Heart right ventricle (tissue), 16 donors: Measurements from ENCODE around the gene NSUN7. TPM values are rescaled to one million over a fixed set of nuclear protein-coding genes. Genes with fewer than 3 reads are reported as not detected.

ENCODE experiments used
- ATAC-seq, 8 donors: fragments of 200-7000 bp; cut with Tn5 transposase; one replicate each; pipeline ENCODE4 v1.9.1; 2020; ENCODE audit warnings: mild to moderate bottlenecking in 8 of 8, moderate library complexity in 8 of 8, moderate number of reproducible peaks in 1 of 8
- DNase-seq, 2 donors: peaks; one replicate each; pipeline ENCODE4 v3.0.0-alpha.2; 2020
- H3K27ac ChIP-seq, 10 donors: fragments of 200-600 bp; sonication (generic) in 2 of 10; one replicate each; pipeline versions ENCODE4 v1.5.0 to v1.8.0; 2020 to 2022; ENCODE audit warnings: mild to moderate bottlenecking in 3 of 10
- H3K27me3 ChIP-seq, 7 donors: fragments of 200-600 bp; one replicate each; pipeline ENCODE4 v1.8.0; 2021 to 2022; ENCODE audit warnings: mild to moderate bottlenecking in 2 of 7
- H3K36me3 ChIP-seq, 9 donors: fragments of 200-600 bp; sonication (generic) in 1 of 9; one replicate each; pipeline versions ENCODE4 v1.5.0 to v1.8.0; 2020 to 2022; ENCODE audit warnings: mild to moderate bottlenecking in 2 of 9
- H3K4me1 ChIP-seq, 9 donors: fragments of 200-600 bp; sonication (generic) in 1 of 9; one replicate each; pipeline versions ENCODE4 v1.5.0 to v1.8.0; 2020 to 2022; ENCODE audit warnings: mild to moderate bottlenecking in 4 of 9
- H3K4me3 ChIP-seq, 10 donors: fragments of 200-600 bp; sonication (generic) in 2 of 10; one replicate each; pipeline versions ENCODE4 v1.5.0 to v1.8.0; 2020 to 2022; ENCODE audit warnings: mild to moderate bottlenecking in 7 of 10, moderate library complexity in 2 of 10
- H3K9me3 ChIP-seq, 11 donors: fragments of 200-600 bp in 10 of 11; sonication (generic) in 2 of 11; one replicate each; pipeline versions ENCODE4 v1.5.0 to v1.8.0; 2013 to 2022; ENCODE audit warnings: mild to moderate bottlenecking in 2 of 11, control low read depth in 1 of 11, moderate library complexity in 1 of 11
- CTCF ChIP-seq, 9 donors: fragments of 200-600 bp; sonication (generic) in 2 of 9; IDR thresholded peaks; one replicate each; pipeline versions ENCODE4 v1.5.0 to v1.8.0; 2021 to 2022; ENCODE audit warnings: antibody characterized with exemption in 9 of 9, mild to moderate bottlenecking in 5 of 9, moderate library complexity in 1 of 9
- WGBS, 2 donors: extraction: QIAGEN DNeasy Blood & Tissue Kit; methylation state at CpG; one replicate each; pipeline ENCODE4 v1.1.7; 2013; ENCODE audit warnings: inconsistent platforms in 1 of 2; 5-methylcytosine and 5-hydroxymethylcytosine counted together
- intact Hi-C, 10 donors: fragments of 100-400 bp; cut with DNase I; formaldehyde crosslinking; loops; one replicate each; pipeline versions ENCODE4 v1.11.1 to v1.14.2; 2022
- polyA plus RNA-seq, 2 donors: library from polyadenylated mRNA; stranded (reverse); fragments of 200-250 nt; gene quantifications; one replicate each; pipeline ENCODE4 v1.2.3, GENCODE V29; 2013
- total RNA-seq, 10 donors: library from RNA; stranded (reverse); fragmentation: NEBNext Ultra II Directional in 3 of 10; extraction: Animal tissue kit (Norgen Biotek cat#: 25700) in 3 of 10; gene quantifications; one replicate each; pipeline versions ENCODE4 v1.2.1 to v1.2.4, GENCODE V29; 2021 to 2023
- donor health status: Arrhythmogenic right ventricular cardiomyopathy.
- donor health status: ischemic (EF 13 %, LVEDD 7.1; RV severe dilation, severe dysfunction).
- donor health status: healthy with polysubstance abuse.
- donor health status: DM: no; HTN: yes; CAD: no.
- donor health status: DM: no; HTN: no; CAD: no.
- donor health status: ischemic (EF 25% LVEDD 6.9; RV normal size, moderate dysfunction).
- donor health status: ischemic (EF 25% LVEDD 5.7; RV mildly dilated, moderate dysfunction).
- donor health status: healthy.
- donor health status: DM: yes; HTN: yes; CAD: no.
- donor health status: Ischemic cardiomyopathy.
- donor health status: ischemic (EF 35%, LVEDD 5.7; RV mildly dilated, moderate dysfunction).
- donor health status: nonischemic (EF 11% LVEDD 7.7; RV severe dilation, severe dysfunction).
- donor health status: DM: yes; HTN: yes; CAD: no.
- donor health status: PGD.
- donor health status: ischemic (EF 29% LVEDD 5.4; RV normal size, mild dysfunction).
- donor health status: nonischemic (EF 23%, LVEDD 6.1; RV moderate dilation, normal function).

Gene NSUN7
- total and polyA plus RNA-seq, 12 donors: 0.03 to 1.3 (median 0.23) TPM; not detected in 3

DNA sequence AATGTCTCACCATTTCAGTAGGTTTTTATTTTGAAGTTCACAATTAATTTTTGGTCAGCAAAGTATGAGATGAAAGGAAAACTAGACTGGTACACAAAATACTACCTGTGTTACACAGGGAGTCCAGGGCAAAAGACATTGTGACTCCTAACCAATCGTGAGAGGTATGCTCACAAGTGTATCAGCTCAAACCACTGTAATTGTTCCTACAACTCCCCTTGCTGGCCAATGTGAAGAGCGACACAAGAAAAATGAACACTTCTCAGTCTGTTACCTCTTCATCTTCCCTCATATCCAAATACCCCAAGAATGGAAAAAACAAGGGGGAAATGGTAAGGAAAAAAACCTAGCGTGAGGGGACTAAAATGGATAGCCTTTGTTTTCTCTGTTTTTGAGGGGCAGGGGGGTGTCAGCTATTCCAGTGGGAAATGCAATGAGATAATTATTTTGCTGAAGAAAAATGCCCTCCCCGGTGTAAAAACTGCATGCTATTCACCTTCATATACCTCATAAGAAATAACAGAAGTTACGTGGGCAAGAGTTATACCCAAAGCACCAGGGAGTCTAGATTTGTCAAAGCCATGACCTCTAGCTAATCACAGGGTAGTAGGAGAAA lies 30.6 kb upstream of the NSUN7 start:
- no peak overlapping the region for H3K27ac ChIP-seq
- H3K4me1 ChIP-seq: peaks cover 0 to 40% (median 0%) of the 10 kb centered on the region in 9 donors
- DNase-seq (no peak), ATAC-seq (peak in 1 of 8 donors; percentile 49)
- H3K27me3 ChIP-seq: peaks cover 0 to 37% (median 2%) of the 10 kb centered on the region in 7 donors
- 44 to 48% methylated on average over 5 of the region's 5 CpGs for WGBS, 2 donors
- no peak overlapping the region for H3K4me3 ChIP-seq
- intact Hi-C loops: loop anchor here in 1 of 10 donors (5.0 kb wide), 1 partner anchor 1268 kb away; no protein-coding TSS in a partner anchor
- peak in 5 of 9 donors; percentile 26 to 49 (median 33) for TF ChIP-seq CTCF (IDR thresholded peaks at IDR 0.05)
- H3K36me3 ChIP-seq: no peaks in the 10 kb centered on the region
- no peaks in the 10 kb centered on the region for H3K9me3 ChIP-seq

- no peak for TF ChIP-seq CTCF (IDR thresholded peaks at IDR 0.05)
- DNase-seq (no peak), ATAC-seq (no peak)
- Histone ChIP-seq H3K4me1 (peaks cover 0 to 41% (median 0%) of the 10 kb centered on the region in 9 donors), H3K9me3 (no peaks in the 10 kb centered on the region), H3K27me3 (peaks cover 0 to 31% (median 2%) of the 10 kb centered on the region in 7 donors), H3K36me3 (no peaks in the 10 kb centered on the region), H3K27ac (no peak overlapping the region), H3K4me3 (no peak overlapping the region)
- WGBS, 2 donors: 66 to 69% methylated on average over 4 of the region's 4 CpGs
- intact Hi-C loops: no loop called here
These were observed 29.4 kb upstream of the NSUN7 start for GRCh38 chr4:40720351-40720750.

GRCh38 chr4:40720916-40721315 lies 28.8 kb upstream of the NSUN7 start:
- H3K4me1 ChIP-seq: peaks cover 0 to 41% (median 0%) of the 10 kb centered on the region in 9 donors
- intact Hi-C loops: no loop called here
- DNase-seq: no peak
- no peak for TF ChIP-seq CTCF (IDR thresholded peaks at IDR 0.05)
- H3K27me3 ChIP-seq: peaks cover 0 to 32% (median 2%) of the 10 kb centered on the region in 7 donors
- H3K4me3 ChIP-seq: no peak overlapping the region
- no peaks in the 10 kb centered on the region for H3K36me3 ChIP-seq
- 22% methylated on average over 3 of the region's 3 CpGs for WGBS, 2 donors
- ATAC-seq: peak in 1 of 8 donors; percentile 12
- peak overlapping the region in 1 of 10 donors; percentile 86 for H3K27ac ChIP-seq
- H3K9me3 ChIP-seq: no peaks in the 10 kb centered on the region

DNA sequence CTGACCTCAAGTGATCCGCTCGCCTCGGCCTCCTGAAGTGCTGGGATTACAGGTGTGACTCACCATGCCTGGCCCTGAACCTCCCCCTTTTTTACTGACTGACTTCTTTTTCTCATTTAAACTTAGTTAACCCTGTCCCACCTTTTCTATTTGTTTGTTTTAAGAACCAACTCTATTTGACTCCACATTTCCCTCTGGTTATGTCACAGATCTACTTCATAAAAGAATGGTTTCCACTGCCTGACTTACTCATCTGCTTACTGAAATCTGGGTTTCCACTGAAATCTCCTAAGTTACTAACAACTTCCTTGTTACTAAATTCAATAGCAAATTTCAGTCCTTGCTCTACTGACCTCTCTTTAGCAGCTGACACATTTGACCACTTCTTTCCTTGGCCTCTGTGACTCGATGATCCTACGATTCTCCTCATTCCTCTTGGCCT lies 28.0 kb upstream of the NSUN7 start:
- no peak for TF ChIP-seq CTCF (IDR thresholded peaks at IDR 0.05)
- H3K27ac ChIP-seq: peak overlapping the region in 3 of 10 donors; percentile 26 to 86 (median 62)
- ATAC-seq: peak in 3 of 8 donors; percentile 17 to 36 (median 23)
- intact Hi-C loops: no loop called here
- no peaks in the 10 kb centered on the region for H3K9me3 ChIP-seq
- no peak overlapping the region for H3K4me3 ChIP-seq
- H3K36me3 ChIP-seq: no peaks in the 10 kb centered on the region
- 84 to 93% methylated on average over 5 of the region's 5 CpGs for WGBS, 2 donors
- no peak for DNase-seq
- peaks cover 0 to 32% (median 2%) of the 10 kb centered on the region in 7 donors for H3K27me3 ChIP-seq
- peaks cover 0 to 41% (median 0%) of the 10 kb centered on the region in 9 donors for H3K4me1 ChIP-seq
